Measurements from ENCODE around the gene HDHD2. TPM values are rescaled to one million over a fixed set of nuclear protein-coding genes. Genes with fewer than 3 reads are reported as not detected.
"Not testable (repeated sequence)": the region's sequence is repeated elsewhere in the genome, so short reads cannot be mapped to it uniquely, and the experiment has no call there.

The HDHD2 gene, protein sequence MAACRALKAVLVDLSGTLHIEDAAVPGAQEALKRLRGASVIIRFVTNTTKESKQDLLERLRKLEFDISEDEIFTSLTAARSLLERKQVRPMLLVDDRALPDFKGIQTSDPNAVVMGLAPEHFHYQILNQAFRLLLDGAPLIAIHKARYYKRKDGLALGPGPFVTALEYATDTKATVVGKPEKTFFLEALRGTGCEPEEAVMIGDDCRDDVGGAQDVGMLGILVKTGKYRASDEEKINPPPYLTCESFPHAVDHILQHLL
- 33.8 TPM for polyA plus RNA-seq (2013, experiment 1 of 2)
- polyA plus RNA-seq (2013, experiment 2 of 2) = 37.7 TPM

GRCh38 chr18:47150029-47150823 is at the start of gene HDHD2:
Gene HDHD2 (minus strand): TSS chr18:47150500. CDS start chr18:47136439, 14,061 bp downstream.
- H3K27ac ChIP-seq (ENCODE audit: low read depth, low read length) = peak within 1 kb of the TSS; percentile 86
- H3K4me1 ChIP-seq (ENCODE audit: insufficient read depth, low read length) = peaks cover 12% of the 10 kb centered on the region; the same call in 1 of the 2 replicates
- peak within 1 kb of the TSS; percentile 89 for H3K9ac ChIP-seq (ENCODE audit: low read depth, low read length)
- WGBS = under 1% methylated on average over 70 of the region's 70 CpGs
- H3K9me3 ChIP-seq (ENCODE audit: insufficient read depth, low read depth, low read length) = no peaks in the 10 kb centered on the region
- H3K36me3 ChIP-seq (ENCODE audit: insufficient read depth, low read length) = peaks cover 19% of the 10 kb centered on the region
- peak within 1 kb of the TSS; percentile 79 for H3K4me3 ChIP-seq (ENCODE audit: low read length)
- H3K27me3 ChIP-seq (ENCODE audit: insufficient read depth, low read length) = no peaks in the 10 kb centered on the region

DNA sequence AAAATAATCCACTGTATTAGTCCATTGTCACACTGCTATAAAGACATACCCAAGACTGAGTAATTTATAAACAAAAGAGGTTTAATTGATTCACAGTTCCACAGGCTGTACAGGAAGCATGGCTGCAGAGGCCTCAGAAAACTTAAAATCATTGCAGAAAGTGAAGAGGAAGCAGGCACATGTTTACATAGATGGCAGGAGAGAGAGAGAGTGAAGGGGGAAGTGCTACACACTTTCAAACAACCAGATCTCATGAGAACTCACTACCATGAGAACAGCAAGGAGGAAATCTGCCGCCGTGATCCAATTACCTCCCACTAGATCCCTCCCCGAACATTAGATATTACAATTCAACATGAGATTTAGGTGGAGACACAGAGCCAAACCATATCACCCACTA is 45.7 kb upstream of the HDHD2 start:
- H3K4me1 ChIP-seq (ENCODE audit: insufficient read depth, low read length); H3K27ac ChIP-seq (ENCODE audit: low read depth, low read length); H3K9ac ChIP-seq (ENCODE audit: low read depth, low read length); H3K36me3 ChIP-seq (ENCODE audit: insufficient read depth, low read length); H3K27me3 ChIP-seq (ENCODE audit: insufficient read depth, low read length); H3K9me3 ChIP-seq (ENCODE audit: insufficient read depth, low read depth, low read length); H3K4me3 ChIP-seq (ENCODE audit: low read length): not testable (repeated sequence)
- WGBS = 92% methylated on average over 3 of the region's 3 CpGs

- H3K27me3 ChIP-seq (ENCODE audit: insufficient read depth, low read length) = no peaks in the 10 kb centered on the region
- H3K36me3 ChIP-seq (ENCODE audit: insufficient read depth, low read length) = no peaks in the 10 kb centered on the region
- no peaks in the 10 kb centered on the region for H3K9me3 ChIP-seq (ENCODE audit: insufficient read depth, low read depth, low read length)
- no peaks in the 10 kb centered on the region for H3K4me1 ChIP-seq (ENCODE audit: insufficient read depth, low read length)
- WGBS = 92% methylated on average over 2 of the region's 2 CpGs
- H3K27ac ChIP-seq (ENCODE audit: low read depth, low read length) = no peak overlapping the region
- no peak overlapping the region for H3K4me3 ChIP-seq (ENCODE audit: low read length)
- no peak overlapping the region for H3K9ac ChIP-seq (ENCODE audit: low read depth, low read length)
Observed at GRCh38 chr18:47191961-47192360, 41.7 kb upstream of the HDHD2 start.

- H3K4me3 ChIP-seq (ENCODE audit: low read length) = no peak overlapping the region
- no peak overlapping the region for H3K9ac ChIP-seq (ENCODE audit: low read depth, low read length)
- H3K27ac ChIP-seq (ENCODE audit: low read depth, low read length) = no peak overlapping the region
- peaks cover 22% of the 10 kb centered on the region for H3K9me3 ChIP-seq (ENCODE audit: insufficient read depth, low read depth, low read length)
- 83% methylated on average over 7 of the region's 7 CpGs for WGBS
- H3K4me1 ChIP-seq (ENCODE audit: insufficient read depth, low read length) = no peaks in the 10 kb centered on the region
- H3K36me3 ChIP-seq (ENCODE audit: insufficient read depth, low read length) = no peaks in the 10 kb centered on the region
- H3K27me3 ChIP-seq (ENCODE audit: insufficient read depth, low read length) = no peaks in the 10 kb centered on the region
Observed at GRCh38 chr18:47187721-47188120, 37.4 kb upstream of the HDHD2 start.

DNA sequence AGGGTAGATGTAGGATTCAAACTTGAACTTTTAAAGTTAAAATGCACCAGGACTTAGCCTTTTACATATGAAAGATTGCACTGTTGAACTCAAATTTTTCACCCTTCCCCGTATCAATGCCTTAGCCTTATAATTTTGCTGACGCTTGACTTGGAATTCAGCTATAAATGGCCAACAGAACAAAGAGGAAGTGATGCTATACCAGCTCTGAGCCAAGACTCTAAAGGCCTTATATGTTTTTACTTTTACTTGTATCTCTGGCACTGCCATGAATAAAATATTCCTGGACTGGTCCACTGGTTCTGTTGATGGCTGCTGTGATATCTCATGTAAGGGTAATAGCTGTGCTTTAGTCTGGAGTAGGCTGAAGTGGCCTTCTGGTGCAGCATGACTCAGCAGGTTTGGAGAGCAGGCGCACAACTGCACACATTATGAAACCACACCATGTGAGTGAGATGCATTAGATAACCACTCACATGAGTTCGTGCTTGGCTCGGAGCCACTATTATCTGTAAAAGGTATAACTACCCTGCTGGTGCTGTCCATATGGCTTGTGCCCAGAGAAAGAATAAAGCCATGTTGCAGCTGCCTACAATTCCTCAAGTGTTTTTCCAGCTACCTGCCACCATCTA is 34.2 kb upstream of the HDHD2 start:
- H3K4me3 ChIP-seq (ENCODE audit: low read length) = no peak overlapping the region

DNA sequence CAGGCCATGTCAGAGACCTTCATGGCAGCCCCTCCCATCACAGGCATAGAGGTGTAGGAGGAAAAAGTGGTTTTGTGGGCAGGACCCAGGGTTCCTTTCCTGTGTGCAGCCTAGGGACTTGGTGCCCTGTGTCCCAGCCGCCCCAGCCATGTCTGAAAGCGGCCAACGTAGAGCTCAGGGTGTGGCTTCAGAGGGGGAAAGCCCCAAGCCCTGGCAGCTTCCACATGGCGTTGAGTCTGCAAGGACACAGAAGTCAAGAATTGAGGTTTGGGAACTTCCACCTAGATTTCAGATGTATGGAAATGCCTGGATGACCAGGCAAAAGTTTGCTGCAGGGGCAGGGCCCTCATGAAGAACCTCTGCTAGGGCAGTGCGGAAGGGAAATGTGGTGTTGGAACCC is 31.9 kb upstream of the HDHD2 start:
- peaks cover 22% of the 10 kb centered on the region for H3K9me3 ChIP-seq (ENCODE audit: insufficient read depth, low read depth, low read length)
- H3K27ac ChIP-seq (ENCODE audit: low read depth, low read length); H3K4me3 ChIP-seq (ENCODE audit: low read length); H3K9ac ChIP-seq (ENCODE audit: low read depth, low read length); H3K36me3 ChIP-seq (ENCODE audit: insufficient read depth, low read length); H3K4me1 ChIP-seq (ENCODE audit: insufficient read depth, low read length); H3K27me3 ChIP-seq (ENCODE audit: insufficient read depth, low read length): not testable (repeated sequence)
- 94% methylated on average over 5 of the region's 5 CpGs for WGBS

More for the DNA sequence above, 34.2 kb upstream of the HDHD2 start:
- no peaks in the 10 kb centered on the region for H3K36me3 ChIP-seq (ENCODE audit: insufficient read depth, low read length)
- H3K9ac ChIP-seq (ENCODE audit: low read depth, low read length) = no peak overlapping the region
- peaks cover 22% of the 10 kb centered on the region for H3K9me3 ChIP-seq (ENCODE audit: insufficient read depth, low read depth, low read length)
- H3K4me1 ChIP-seq (ENCODE audit: insufficient read depth, low read length) = no peaks in the 10 kb centered on the region
- H3K27ac ChIP-seq (ENCODE audit: low read depth, low read length) = no peak overlapping the region
- H3K27me3 ChIP-seq (ENCODE audit: insufficient read depth, low read length) = no peaks in the 10 kb centered on the region; the same call in 1 of the 2 replicates
- WGBS = 91% methylated on average over 5 of the region's 5 CpGs

DNA sequence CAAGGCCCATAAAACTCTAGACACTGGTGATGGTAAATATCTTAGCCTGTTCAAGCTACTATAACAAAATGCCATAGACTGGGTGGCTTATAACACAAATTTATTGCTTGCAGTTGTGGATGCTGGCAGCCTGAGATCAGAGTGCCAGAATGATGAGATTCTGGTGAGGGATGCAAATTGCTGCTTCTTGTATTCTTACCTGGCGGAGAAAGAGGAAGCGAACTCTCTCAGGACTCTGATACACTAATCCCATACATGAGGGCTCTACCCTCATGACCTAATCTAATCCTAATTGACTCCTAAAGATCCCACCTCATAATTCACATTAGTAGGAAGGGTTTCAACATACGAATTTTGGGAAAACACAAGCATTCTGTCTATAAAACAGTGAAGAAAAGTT is 30.5 kb upstream of the HDHD2 start:
- 96% methylated on average over 3 of the region's 3 CpGs for WGBS

DNA sequence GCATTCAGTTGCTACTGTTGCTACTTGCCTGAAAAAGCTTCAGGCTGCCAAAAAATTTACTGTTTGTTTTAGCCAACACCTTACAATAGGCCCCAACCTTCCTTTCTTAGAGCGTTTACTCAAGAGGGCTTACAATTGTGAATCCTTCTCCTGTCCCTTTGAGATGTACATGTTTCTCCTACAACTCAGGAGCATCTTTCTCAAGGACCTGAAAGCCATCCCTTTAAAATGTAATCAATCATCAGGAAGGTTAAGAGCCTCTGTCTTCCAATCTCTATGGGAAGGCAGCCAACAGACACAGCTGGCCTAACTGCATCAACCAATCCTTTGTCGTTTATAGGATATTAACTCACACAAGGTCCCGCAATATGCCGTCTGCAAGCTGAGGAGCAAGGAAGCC is 29.2 kb upstream of the HDHD2 start:
- Histone ChIP-seq H3K4me1 (ENCODE audit: insufficient read depth, low read length) (peaks cover 7% of the 10 kb centered on the region), H3K4me3 (ENCODE audit: low read length) (no peak overlapping the region), H3K9ac (ENCODE audit: low read depth, low read length) (no peak overlapping the region), H3K27me3 (ENCODE audit: insufficient read depth, low read length) (no peaks in the 10 kb centered on the region; the same call in 1 of the 2 replicates), H3K27ac (ENCODE audit: low read depth, low read length) (no peak overlapping the region), H3K9me3 (ENCODE audit: insufficient read depth, low read depth, low read length) (peaks cover 12% of the 10 kb centered on the region), H3K36me3 (ENCODE audit: insufficient read depth, low read length) (no peaks in the 10 kb centered on the region)
- WGBS = 81% methylated on average over 4 of the region's 4 CpGs

More for the DNA sequence above, 30.5 kb upstream of the HDHD2 start:
- no peak overlapping the region for H3K9ac ChIP-seq (ENCODE audit: low read depth, low read length)
- H3K9me3 ChIP-seq (ENCODE audit: insufficient read depth, low read depth, low read length) = peaks cover 22% of the 10 kb centered on the region
- no peaks in the 10 kb centered on the region for H3K36me3 ChIP-seq (ENCODE audit: insufficient read depth, low read length)
- H3K27me3 ChIP-seq (ENCODE audit: insufficient read depth, low read length) = no peaks in the 10 kb centered on the region; the same call in 1 of the 2 replicates
- H3K4me1 ChIP-seq (ENCODE audit: insufficient read depth, low read length) = no peaks in the 10 kb centered on the region
- no peak overlapping the region for H3K4me3 ChIP-seq (ENCODE audit: low read length)
- H3K27ac ChIP-seq (ENCODE audit: low read depth, low read length) = no peak overlapping the region

DNA sequence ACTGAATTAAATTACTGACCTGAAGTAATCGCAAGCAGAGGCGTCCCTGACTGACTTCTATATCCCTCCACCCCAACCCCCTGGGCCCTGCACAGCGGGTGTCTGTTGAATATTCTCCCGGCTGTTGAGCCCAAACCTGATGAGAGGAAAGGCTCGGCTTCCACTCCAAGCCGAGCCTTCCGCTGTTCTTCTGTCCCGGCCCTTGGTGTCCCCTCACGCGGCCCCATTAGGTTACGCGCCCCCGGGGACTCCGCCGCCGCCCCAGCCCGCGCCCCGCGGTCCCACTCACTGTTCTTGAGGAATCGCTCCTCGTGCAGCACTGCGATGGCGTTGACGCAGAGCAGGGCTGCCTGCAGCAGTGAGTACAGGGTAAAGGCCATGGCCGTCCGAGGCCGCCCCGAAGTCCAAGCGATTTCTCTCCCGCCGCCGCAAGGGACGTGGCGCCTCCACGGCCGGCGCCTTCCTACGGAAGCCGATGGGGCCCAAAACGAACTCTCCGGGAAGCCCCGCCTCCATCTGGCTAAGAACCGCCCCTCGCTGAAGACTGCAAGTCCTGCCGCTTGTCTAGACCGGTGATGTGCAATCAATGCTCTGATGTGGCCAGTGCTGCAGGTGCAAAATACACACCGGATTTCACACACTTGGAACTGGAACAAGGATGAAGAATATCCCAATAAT is 25.7 kb upstream of the HDHD2 start, which contains the start of gene IER3IP1:
Gene IER3IP1, minus strand, starts transcription at position 467 of the 678 bp plus-strand sequence. Its CDS starts 87 bp downstream, at position 380.
- Histone ChIP-seq H3K4me1 (ENCODE audit: insufficient read depth, low read length) (peaks cover 7% of the 10 kb centered on the region), H3K27me3 (ENCODE audit: insufficient read depth, low read length) (no peaks in the 10 kb centered on the region; the same call in 1 of the 2 replicates), H3K36me3 (ENCODE audit: insufficient read depth, low read length) (0 out of 2 replicates have a peak, but pooled peaks cover 9% of the 10 kb centered on the region), H3K27ac (ENCODE audit: low read depth, low read length) (peak within 1 kb of the TSS; percentile 96), H3K9me3 (ENCODE audit: insufficient read depth, low read depth, low read length) (no peaks in the 10 kb centered on the region), H3K4me3 (ENCODE audit: low read length) (peak within 1 kb of the TSS; percentile 97), H3K9ac (ENCODE audit: low read depth, low read length) (peak within 1 kb of the TSS; percentile 91)
- WGBS = under 1% methylated on average over 48 of the region's 48 CpGs

DNA sequence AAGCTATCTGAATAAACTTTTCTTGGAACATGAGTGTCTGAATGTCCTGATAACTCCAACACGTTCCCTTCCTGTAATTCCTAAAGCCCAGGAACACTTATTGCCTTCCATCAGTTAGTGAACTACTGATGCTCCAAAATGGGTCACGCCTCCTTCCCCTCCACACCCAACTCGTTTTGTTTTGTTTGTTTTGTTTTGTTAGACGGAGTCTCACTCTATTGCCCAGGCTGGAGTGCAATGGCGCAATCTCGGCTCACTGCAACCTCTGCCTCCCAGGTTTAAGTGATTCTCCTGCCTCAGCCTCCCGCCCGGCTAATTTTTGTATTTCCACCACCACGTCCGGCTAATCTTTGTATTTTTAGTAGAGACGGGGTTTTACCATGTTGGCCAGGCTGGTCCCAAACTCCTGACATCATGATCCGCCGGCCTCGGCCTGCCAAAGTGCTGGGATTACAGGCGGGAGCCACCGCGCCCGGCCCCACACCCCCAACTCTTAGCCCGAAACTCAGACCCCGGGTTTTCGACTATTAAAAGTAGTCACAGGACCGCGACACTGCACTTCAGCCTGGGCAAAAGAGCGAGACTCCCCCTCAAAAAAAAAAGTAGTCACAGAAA is 25.1 kb upstream of the HDHD2 start:
- H3K4me3 ChIP-seq (ENCODE audit: low read length) = peak overlapping the region; percentile 97
- 0 out of 2 replicates have a peak, but pooled peaks cover 9% of the 10 kb centered on the region for H3K36me3 ChIP-seq (ENCODE audit: insufficient read depth, low read length)
- H3K4me1 ChIP-seq (ENCODE audit: insufficient read depth, low read length) = peaks cover 7% of the 10 kb centered on the region
- peak overlapping the region; percentile 96 for H3K27ac ChIP-seq (ENCODE audit: low read depth, low read length)
- peak overlapping the region; percentile 91 for H3K9ac ChIP-seq (ENCODE audit: low read depth, low read length)
- H3K9me3 ChIP-seq (ENCODE audit: insufficient read depth, low read depth, low read length) = no peaks in the 10 kb centered on the region
- H3K27me3 ChIP-seq (ENCODE audit: insufficient read depth, low read length) = no peaks in the 10 kb centered on the region
- 6% methylated on average over 23 of the region's 24 CpGs for WGBS

All from HUES64 (cell line).